GM12872 (cell line): ENCODE results near the gene SDC4.

Experiments
- TF ChIP-seq, protein P1 (sequence below): IDR thresholded peaks from 3 replicates; pipeline ENCODE4 v1.5.1; 2011; ENCODE audit warnings: low read depth, mild to moderate bottlenecking, low read length, moderate library complexity; ENCODE audit not compliant: insufficient read depth

Gene SDC4, protein sequence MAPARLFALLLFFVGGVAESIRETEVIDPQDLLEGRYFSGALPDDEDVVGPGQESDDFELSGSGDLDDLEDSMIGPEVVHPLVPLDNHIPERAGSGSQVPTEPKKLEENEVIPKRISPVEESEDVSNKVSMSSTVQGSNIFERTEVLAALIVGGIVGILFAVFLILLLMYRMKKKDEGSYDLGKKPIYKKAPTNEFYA

DNA sequence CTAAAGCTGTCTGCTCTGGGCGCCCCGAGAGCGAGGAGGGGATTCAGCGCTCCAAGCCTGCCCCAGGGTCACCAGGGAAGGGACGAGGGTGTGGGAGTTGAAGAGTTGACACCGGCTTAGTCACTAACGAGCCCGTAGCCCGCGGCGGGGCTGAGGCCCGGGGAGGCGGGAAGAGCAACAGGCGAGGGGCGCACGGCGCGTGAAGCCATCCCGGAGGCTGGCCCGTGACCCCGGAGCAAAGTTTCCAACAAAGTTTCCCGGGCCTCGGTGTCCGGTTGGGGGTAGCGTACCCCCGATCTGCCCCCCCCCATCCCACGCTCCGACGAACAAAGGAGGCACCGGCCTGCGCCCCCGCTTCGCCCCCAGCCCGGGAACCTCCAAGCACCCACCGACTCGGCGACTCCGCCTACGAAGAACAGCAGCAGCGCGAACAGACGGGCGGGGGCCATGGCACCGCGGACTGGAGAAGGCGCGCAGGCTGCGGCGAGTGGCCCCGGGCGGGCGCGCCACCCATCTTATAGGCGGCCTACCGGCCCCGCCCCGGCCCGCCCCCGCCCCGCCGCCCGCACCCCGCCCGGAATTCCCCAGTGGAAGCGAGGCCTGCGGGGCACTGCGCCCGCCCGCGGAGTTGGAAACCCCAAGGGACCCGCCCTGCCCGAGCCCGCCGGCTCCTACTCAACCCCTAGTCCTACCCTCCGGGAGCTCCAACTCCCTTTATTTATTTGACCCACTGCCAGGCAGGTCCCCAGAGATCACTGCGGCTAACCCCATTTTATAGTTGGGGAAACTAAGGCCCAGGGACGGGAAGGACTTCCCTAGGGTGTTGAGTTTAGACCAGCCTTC is at the start of gene SDC4:
Gene SDC4 (minus strand): TSS at position 489 of the 843 bp plus-strand sequence. CDS start 40 bp downstream, at position 449.
- TF ChIP-seq, protein P1, sequence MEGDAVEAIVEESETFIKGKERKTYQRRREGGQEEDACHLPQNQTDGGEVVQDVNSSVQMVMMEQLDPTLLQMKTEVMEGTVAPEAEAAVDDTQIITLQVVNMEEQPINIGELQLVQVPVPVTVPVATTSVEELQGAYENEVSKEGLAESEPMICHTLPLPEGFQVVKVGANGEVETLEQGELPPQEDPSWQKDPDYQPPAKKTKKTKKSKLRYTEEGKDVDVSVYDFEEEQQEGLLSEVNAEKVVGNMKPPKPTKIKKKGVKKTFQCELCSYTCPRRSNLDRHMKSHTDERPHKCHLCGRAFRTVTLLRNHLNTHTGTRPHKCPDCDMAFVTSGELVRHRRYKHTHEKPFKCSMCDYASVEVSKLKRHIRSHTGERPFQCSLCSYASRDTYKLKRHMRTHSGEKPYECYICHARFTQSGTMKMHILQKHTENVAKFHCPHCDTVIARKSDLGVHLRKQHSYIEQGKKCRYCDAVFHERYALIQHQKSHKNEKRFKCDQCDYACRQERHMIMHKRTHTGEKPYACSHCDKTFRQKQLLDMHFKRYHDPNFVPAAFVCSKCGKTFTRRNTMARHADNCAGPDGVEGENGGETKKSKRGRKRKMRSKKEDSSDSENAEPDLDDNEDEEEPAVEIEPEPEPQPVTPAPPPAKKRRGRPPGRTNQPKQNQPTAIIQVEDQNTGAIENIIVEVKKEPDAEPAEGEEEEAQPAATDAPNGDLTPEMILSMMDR, result no peak

DNA sequence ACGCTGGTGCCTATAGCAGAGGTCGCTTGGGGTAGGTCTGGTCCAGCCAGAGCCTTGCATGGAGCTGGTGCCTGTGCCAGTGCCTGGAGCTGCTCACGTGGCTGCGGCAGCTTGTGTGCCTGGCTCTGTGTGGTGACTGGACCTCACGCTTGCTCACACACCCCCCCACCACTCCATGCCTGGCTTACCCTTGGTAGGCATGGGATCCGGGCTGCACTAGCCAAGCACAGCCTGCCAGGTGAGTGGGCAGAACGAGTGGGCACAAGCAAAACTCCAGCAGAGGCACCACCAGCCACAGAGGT is 46.8 kb upstream of the SDC4 start:
- TF ChIP-seq, protein P1, result no peak

DNA sequence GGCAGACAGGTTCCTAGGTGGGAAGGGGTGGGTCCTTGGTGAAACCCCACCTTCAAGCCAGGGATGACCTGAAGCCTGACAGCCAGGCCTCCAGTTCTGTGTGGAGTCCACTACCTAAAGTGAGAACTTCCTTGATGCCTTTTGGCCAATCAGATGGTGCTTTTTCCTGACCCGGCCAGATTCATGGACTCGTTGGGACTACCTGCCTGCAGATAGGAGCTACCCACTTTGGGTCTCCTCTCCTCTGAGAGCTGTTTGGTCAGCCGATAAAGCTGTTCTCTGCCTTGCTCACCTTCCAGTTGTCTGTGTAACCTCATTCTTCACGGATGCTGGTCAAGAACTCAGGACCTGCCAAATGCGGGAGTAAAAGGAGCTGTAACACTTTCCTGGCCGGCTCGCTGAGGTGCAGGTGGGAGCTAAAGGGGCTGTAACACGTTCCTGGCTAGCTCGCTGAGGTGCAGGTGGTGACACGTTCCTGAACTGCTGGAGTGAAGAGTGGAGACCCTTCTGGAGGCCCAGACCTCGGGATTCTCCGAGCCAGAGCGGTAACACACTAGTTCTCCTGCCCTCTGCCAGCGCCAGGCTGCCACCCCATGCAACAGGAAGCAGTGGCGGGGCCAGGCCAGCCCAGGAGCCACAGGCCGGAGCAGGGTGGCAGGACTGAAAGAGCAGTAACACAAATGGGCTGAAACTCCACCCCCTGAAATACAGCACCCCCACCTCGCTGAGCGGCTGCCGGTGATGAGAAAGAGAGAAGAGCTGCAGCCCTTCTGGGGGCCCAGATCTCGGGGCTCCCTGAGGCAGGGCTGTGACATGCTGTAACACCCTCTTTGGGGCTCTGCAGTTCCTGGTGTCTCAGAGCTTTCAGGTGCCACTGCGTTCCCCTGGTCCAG is 46.2 kb upstream of the SDC4 start:
- TF ChIP-seq, protein P1, result no peak

DNA sequence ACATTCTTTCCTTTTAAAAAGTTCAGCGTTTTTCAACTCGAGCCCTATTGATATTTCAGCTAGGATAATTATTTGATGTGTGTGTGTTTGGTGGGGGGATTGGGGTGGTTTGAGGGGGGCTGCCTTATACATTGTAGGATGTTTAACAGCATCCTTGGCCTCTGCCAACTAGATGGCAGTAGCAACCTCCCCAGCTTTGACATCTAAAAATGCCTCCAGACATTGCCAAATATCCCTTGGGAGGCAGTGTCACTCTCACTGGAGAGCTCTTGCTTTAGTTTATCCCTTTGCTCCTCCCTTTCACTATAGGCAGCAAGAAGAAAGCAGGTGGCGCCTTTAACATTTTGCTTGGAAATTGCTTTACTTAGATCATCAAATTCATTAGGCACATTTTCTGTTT is 44.5 kb upstream of the SDC4 start:
- TF ChIP-seq, protein P1, result no peak

DNA sequence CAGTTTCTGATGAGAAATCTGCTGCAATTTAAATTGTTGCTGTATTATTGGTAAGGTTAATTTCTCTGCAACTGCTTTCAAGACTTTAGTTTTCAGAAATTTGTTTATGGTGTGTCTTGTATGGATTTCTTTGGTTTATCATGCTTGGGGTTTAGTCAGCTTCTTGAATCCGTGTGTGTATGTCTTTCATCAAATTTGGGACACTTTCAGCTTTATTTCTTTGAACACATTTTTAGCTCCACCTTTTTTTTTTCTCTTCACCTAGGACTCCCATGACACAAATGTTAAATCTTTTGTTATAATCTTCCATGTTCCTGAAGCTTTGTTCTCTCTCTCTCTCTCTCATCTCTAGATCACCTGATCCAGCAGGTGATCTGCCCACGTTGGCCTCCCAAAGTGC is 43.3 kb upstream of the SDC4 start:
- TF ChIP-seq, protein P1, result no peak

DNA sequence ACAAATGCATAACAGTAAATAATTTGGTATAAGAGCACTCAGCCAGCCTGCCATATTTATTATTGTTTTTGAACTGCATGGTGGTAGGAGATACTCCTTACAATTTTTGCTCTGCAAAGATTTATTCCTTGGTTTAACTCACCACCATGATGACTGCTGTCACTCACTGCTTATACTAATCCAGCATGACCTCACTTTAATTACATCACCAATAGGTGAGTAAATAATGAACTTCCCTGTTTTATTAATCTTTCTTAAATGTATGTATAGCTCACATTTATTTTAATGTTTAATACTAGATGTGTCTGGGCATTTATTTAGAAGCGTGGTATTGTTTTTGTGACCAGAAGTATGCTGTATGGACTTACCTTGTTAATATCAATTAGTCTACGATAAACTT is 42.7 kb upstream of the SDC4 start:
- TF ChIP-seq, protein P1, result no peak

DNA sequence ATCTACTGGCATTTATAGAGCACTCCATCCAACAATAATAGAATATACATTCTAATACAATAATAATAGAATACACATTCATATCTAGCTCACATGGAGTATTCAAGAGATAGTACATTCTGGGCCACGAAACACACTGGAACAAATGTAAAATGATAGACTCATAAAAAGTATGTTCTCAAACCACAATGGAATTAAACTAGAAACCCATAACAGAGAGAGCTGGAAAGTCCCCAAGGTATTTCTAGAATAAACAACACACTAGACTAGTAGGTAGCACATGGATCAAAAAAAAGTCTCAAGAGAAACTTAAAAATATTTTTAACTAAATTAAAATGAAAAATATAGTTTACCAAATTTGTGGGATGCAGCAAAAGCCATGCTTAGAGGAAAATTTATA is 39.0 kb upstream of the SDC4 start:
- TF ChIP-seq, protein P1, result no peak
